Measurements from ENCODE around the gene HDAC9.

HDAC9 gene

GRCh38 chr7:18495412-18496340 lies at the start of gene HDAC9:
Gene HDAC9, plus strand, starts transcription at chr7:18495749. Its CDS starts 554 bp downstream, at chr7:18496303.
- no peak for DNase-seq

GRCh38 chr7:18445916-18446520 lies 49.5 kb upstream of the HDAC9 start:
- DNase-seq, result no peak

DNA sequence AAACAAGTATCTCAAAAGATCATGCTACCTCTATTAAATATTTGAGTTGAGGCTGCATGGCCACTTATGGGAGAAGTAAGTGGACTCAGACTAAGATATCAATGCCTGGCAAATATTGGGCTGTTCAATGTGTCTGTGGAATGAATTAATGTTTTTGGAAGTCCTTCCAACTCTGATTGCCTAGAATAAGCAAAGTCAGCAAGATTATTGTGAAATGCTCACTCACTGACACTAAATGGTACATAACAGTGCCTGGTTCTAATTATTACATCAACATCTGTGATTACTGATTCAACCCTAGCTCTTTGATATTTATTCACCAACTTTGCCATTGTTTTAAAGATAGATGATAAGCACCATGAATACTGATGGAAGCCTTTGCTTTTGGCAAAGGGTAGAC lies 45.5 kb upstream of the HDAC9 start:
- DNase-seq, result no peak

GRCh38 chr7:18455606-18456005 lies 39.9 kb upstream of the HDAC9 start:
- DNase-seq, result no peak

DNA sequence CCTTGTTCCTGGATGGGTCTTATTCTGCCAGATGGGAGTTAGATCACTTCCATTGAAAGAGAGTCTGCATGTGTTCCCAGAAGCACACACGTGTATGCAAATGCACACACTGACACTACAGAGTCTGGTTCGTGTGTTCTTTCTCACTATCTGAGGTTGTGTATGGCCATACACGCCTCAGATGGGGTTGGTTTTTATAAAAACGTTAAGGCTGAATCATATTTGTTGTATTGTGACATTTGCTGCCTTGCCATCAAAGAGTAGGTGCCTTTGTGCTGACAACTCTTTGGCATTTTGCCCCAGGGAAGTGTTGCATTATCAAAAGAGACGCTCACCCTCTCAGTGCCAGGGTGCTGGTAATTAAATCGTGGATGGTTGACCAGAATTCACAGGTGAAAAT lies 37.7 kb upstream of the HDAC9 start:
- no peak for DNase-seq

DNA sequence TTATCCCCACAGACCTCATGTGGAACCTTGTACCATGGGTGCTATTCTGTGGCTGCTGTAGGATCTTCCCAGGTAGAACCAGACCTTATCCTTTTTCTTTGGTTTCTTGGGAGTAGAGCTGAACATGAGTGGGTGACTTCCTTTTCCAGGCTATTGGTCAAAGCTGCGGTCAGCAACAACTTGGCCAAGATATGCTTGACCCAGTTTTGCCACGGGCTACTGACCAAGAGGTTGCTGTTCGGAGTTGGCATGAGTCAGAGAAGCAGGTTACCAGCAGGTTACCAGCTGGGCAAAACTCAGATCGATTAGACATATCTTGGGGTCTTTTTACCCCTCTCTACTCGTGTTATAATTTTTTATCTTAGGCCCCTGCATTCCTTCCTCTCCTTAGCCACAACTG lies 36.7 kb upstream of the HDAC9 start:
- DNase-seq, result no peak

DNA sequence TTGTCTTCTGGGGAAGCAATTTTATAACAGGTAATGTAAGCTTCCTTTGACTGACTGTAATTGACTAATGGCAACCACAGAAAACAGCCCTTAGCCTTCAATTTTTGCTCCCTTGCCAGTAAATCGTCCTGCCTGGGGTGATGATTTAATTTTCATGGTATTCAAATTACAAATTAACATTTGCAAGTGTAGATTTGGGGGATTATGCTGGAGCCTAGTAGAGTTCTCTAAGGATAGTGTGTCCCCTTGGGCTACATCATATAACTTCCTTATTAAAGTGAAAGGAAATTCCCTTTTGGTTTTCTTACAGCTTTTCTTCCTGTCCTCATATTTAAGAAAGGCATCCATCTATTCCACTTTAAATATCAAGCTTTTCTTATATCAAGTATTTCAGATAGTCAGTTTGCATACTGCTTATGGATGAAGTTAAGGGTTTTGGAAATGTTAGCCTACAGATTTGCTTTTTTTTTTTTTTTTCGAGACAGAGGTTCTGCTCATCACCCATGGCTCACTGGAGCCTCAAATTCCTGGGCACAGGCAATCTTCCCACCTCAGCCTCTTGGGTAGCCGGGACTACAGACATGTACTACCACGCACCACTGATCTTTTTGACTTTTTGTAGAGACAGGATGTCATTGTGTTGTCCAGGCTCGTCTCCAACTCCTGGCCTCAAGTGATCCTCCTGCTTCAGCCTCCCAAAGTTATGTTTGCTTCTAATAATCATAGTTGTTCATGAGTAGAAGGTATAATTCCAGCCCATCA lies 35.9 kb upstream of the HDAC9 start:
- no peak for DNase-seq

- DNase-seq, result no peak
Measured at GRCh38 chr7:18461785-18462467, 33.6 kb upstream of the HDAC9 start.

GRCh38 chr7:18464830-18465229 lies 30.7 kb upstream of the HDAC9 start:
- no peak for DNase-seq

- DNase-seq, result no peak
Measured at GRCh38 chr7:18467011-18467410, 28.5 kb upstream of the HDAC9 start.

- DNase-seq, result no peak
Measured at GRCh38 chr7:18468795-18469194, 26.8 kb upstream of the HDAC9 start.

DNA sequence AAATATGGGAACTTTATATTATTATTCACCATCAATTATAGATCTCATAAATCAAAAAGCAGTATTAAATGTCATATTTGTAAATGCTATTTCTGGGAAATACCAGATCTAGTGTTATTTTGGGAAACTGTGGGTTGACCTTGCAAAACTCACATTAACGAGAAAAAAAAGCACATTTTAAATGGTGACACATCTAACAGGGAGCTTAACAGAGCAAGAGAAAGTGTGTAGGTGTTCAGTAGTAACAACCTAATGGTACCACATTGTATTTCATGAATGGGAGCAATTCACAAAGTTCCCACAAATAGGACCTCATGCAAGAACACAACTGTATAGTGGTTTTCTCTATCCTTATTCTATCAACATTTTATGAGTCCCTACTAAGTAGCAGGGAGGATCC lies 26.2 kb upstream of the HDAC9 start:
- DNase-seq, result no peak

GRCh38 chr7:18471476-18472160 lies 23.9 kb upstream of the HDAC9 start:
- DNase-seq, result no peak

DNA sequence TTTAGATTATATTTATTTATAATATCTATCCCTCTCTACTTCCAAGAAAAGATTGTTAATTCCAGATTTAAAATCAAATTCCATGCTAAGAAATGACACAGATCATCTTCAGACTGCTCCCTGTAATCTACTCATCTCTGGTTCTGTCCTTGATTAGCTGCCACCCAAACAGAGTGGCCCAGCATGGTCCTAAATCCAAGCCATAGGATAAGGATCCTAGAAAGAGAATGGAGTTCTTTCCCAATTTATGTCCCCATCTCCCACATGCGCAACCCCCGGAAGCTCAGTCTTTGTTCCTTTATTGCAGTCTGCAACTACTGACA lies 23.4 kb upstream of the HDAC9 start:
- no peak for DNase-seq

DNA sequence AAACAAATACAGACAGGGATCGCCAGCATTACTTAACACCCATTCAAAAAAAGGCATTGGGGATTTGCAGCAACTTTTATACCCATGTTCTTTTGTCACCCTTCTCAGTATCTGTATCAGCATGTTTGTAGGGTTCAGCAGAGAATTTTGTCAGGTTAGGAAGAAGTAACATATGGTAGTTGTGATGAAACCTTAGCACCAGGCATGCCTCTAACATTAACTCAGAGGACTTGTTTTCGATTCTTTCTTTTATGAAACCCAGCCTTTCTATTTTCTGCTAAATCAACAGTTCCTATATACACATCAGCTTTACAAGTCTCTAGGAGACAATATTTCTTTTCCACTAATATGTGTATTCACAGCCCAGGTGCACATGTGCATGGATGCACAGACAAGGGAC lies 22.4 kb upstream of the HDAC9 start:
- no peak for DNase-seq

DNA sequence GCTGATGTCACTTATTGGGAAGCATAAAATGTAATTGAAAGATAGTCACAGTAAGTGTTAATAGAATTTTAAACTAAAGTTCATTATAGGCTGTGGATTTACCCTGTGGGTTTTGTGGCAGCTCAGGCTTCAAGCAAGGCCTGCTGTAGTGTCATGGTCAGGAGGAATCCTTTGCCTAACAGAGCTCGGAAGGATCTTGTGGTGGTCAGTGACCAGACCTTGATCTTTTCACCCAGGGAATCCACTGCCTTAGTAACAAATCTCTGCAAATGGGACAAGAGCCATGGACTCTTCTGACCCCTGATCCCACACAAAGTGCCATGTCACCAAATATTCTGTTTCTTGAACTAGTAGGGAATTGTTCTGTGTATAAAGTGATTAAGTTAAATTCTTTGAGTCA lies 20.6 kb upstream of the HDAC9 start:
- no peak for DNase-seq

GRCh38 chr7:18475488-18475887 lies 20.1 kb upstream of the HDAC9 start:
- DNase-seq, result no peak

DNA sequence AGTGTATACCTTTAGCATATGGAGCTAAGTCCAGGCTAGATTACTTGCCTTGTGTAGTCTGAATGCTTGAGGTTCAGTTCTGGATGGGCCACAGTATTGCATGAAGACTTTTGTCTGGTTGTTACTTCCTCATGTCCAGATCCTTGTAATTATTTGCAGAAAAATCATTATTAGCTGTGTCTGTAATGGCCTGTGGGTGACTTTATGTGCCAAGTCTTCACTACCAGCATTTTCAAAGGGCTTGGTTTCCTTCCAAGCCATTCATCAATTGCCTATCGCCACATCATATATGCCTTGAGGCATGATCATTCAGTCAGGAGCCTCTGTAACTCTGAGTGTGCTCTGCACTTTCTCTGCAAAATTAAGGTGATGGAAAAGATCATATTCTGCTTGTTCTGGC lies 13.8 kb upstream of the HDAC9 start:
- no peak for DNase-seq

DNA sequence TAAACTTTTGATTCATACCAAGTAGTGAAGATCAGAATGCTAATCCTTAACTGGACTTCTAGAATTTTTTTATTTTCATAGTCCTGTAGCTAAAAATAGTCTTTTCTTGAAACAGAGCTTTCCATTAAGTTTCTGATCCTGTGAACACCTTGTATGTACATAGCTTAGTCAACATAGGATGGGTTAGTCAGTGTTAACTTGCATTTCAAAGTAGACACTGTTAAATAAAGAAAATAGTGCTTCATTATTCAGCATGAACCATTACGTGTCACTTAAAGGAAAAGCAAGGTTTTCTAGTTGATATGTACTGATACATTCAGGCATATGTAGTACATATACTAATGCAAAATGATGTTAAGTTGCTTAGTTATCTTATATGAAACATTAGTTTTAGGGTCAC lies 7.5 kb upstream of the HDAC9 start:
- DNase-seq, result no peak

GRCh38 chr7:18489624-18490023 lies 5.9 kb upstream of the HDAC9 start:
- no peak for DNase-seq

DNA sequence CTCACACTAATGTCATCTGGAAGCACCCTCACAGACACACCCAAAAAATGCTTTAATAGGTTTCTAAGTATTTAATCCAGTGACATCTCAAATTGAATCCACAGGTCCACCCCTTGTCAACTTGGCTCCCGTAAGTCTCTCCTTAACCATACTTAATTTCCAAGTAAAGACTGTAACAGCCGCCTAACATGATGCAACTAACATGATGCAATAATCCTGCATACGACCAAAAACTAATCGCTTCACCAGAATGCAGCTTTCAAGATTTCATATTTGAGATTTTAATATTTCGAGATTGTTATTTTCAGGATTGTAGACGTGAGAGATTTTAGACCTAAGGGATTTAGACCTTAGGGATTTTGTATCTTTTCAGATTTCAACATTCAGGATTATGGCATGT lies 3.7 kb upstream of the HDAC9 start:
- no peak for DNase-seq

GRCh38 chr7:18494406-18494805 lies 1.1 kb upstream of the HDAC9 start:
- no peak for DNase-seq

All from activated T-cell treated with anti-CD3 and anti-CD28 coated beads, Interleukin-2, amount 50 U/mL, for 48 hours (primary cell).